ENCODE measurements around the gene ADCY3.

DNA sequence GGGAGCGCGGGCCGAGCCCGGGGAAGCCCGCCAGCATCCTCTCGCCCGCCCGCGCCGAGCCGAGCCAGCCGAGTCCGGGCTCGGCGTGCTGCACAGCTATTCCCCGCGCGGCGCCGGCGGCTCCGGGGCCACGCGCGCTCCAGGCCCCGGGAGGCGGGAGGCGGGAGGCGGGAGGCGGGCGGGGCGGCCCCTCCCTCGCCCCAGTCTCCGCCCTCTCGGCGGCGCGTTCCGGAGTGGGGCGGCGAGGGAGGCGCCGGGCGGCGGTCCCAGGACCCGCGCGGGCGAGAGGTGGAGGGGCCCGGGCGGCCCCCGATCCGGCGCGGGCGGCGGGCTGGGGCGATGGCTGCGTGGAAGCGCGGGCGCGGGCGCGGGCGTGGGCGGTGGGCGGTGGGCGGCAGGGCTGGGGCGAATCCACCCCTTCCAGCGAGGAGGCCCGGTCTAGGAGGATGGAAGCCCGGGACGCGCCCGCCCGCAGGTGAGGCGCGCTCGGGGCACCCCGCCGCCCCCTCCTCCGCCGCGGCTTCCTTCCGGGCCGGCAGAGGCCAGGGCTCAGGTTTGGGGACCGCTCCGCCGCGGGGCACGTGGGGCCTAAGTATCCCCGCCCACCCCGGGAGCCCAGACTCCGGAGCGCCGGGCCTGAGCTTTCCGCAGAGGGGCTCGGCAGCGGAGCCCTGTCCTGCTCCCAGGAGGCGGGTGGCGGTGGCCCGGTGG is at the start of gene ADCY3:
- TF ChIP-seq ESRRG (CRISPR knock-in tag; IDR thresholded peaks at IDR 0.05), result no peak
- TF ChIP-seq, protein P1, sequence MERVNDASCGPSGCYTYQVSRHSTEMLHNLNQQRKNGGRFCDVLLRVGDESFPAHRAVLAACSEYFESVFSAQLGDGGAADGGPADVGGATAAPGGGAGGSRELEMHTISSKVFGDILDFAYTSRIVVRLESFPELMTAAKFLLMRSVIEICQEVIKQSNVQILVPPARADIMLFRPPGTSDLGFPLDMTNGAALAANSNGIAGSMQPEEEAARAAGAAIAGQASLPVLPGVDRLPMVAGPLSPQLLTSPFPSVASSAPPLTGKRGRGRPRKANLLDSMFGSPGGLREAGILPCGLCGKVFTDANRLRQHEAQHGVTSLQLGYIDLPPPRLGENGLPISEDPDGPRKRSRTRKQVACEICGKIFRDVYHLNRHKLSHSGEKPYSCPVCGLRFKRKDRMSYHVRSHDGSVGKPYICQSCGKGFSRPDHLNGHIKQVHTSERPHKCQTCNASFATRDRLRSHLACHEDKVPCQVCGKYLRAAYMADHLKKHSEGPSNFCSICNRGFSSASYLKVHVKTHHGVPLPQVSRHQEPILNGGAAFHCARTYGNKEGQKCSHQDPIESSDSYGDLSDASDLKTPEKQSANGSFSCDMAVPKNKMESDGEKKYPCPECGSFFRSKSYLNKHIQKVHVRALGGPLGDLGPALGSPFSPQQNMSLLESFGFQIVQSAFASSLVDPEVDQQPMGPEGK (CRISPR knock-in tag; IDR thresholded peaks at IDR 0.05; ENCODE audit: borderline replicate concordance), result no peak

Data from SK-N-SH treated with all-trans-retinoic acid at 6 μM for 48 hours (cell line).